ENCODE measurements around the gene CCSER1.
"Not testable (repeated sequence)": the region's sequence is repeated elsewhere in the genome, so short reads cannot be mapped to it uniquely, and the experiment has no call there.

Gene CCSER1

GRCh38 chr4:90648311-90648710 lies 521.1 kb downstream of the CCSER1 start:
- DNase-seq (ENCODE audit: low read depth in 2 of 3, low spot score in 2 of 3), result no peak

- DNase-seq (ENCODE audit: low read depth in 2 of 3, low spot score in 2 of 3), result no peak
Observed at GRCh38 chr4:90648791-90649190, 521.6 kb downstream of the CCSER1 start.

DNA sequence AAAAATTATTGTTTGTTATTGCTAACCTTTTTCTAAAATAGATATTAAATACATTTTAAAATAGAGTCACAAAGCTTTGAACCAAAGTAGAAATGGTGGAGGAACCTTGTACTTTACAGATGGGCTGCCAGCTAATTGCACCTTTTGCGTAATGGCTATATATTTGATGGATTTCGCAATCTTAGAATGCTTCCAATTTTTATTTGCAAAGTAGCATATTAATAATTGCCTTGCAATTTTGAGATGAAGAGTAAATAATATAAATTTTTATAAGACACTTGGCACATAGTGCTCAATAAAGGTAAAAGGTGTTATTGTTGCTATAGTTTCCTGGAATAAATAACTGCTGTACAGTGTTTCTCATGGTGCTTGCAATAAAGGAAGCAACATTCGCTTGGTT lies 533.5 kb downstream of the CCSER1 start:
- no peak for DNase-seq (ENCODE audit: low read depth in 2 of 3, low spot score in 2 of 3)

DNA sequence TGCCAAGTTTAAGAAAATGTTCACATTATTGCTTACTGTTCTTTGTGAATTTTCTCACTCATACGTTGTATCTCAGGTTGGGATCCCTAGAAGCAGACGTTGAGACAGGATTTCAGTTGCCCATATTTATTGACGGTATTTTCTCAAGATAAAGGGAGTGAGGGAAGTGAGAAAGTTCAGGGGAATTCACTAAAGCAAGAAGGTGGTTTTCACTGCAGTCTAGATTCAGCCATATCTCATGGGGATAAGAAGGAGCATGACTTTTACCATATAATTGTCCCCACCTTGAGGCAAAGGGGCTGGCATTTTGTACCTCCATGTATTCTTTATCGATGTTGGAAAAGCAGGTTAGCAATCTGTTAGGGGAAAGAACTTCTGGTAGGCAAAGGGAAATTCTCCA lies 543.0 kb downstream of the CCSER1 start:
- DNase-seq (ENCODE audit: low read depth in 2 of 3, low spot score in 2 of 3), result no peak

DNA sequence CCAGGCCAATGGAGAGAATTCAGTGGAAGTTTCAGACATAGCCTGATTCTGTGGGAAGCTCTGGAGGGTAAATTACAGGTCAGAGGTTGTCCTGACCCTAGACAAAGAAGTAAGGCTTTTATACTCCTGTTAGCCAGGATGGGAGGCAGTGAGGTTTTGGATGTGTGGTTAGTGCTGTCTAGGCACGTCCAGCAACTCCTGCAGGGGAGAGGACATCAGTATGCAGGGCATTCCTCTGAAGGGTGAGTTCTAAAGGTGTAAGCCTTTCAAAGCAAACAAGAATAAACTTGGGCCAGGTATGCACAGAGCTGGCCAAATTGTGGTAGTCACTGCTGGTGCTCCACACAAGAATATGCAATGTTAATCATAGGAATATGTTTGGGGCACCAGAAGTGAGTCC lies 562.5 kb downstream of the CCSER1 start:
- no peak for DNase-seq (ENCODE audit: low read depth in 2 of 3, low spot score in 2 of 3)

DNA sequence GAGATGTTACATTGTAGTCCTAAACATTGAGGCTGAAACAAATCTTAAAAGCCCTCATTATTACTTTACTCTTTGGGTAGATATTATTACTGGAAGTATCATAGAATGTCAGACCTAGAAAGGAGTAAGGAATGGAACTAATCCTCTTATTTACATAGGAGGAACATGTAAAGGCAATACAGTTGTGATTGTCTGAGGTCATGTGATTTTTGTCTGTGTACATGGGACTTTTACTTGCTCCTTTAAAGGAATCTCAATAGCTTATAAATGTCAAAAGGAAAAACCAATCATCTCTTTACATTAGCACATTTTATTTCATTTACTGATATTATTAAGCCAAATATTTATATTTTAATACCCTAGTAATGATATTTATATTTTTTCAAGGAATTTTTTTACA lies 568.2 kb downstream of the CCSER1 start:
- no peak for DNase-seq (ENCODE audit: low read depth in 2 of 3, low spot score in 2 of 3)

GRCh38 chr4:90705501-90705900 lies 578.3 kb downstream of the CCSER1 start:
- DNase-seq (ENCODE audit: low read depth in 2 of 3, low spot score in 2 of 3), result not testable (repeated sequence)

GRCh38 chr4:90715242-90715641 lies 588.0 kb downstream of the CCSER1 start:
- no peak for DNase-seq (ENCODE audit: low read depth in 2 of 3, low spot score in 2 of 3)

DNA sequence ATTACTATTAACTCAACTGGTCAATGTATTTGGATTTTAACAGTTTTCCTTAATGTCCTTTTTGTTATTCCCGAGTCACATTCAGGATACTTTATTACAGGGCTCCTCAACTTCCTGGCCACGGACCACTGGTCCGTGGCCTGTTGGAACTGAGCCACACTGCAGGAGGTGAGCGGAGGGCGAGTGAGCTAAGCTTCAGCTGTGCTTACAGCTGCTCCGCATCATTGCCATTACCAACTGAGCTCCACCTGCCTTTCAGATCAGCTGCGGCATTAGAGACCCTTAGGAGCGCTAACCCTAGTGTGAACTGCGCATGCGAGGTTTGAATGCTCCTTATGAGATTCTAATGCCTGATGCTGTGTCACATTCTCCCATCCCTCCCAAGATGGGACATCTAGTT lies 591.7 kb downstream of the CCSER1 start:
- no peak for DNase-seq (ENCODE audit: low read depth in 2 of 3, low spot score in 2 of 3)

DNA sequence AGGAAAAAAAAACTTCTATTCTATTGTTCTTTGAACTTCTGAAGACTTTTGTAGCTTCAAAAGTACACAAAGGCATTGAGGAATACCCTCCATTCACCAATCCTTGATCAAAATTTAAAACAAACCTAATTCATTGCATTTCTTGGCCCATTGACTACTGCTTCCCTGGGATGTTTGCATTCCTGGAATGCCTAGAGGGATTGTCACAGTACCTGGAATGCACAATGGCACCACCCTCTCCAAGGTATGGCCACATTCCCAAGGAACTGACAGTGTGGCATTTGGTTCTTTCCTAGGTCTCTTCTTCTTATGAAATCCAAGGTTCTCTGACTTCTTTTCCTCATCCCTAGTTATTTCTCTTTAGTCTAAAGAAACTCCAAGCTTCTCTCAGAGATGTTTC lies 600.7 kb downstream of the CCSER1 start:
- DNase-seq (ENCODE audit: low read depth in 2 of 3, low spot score in 2 of 3), result no peak

DNA sequence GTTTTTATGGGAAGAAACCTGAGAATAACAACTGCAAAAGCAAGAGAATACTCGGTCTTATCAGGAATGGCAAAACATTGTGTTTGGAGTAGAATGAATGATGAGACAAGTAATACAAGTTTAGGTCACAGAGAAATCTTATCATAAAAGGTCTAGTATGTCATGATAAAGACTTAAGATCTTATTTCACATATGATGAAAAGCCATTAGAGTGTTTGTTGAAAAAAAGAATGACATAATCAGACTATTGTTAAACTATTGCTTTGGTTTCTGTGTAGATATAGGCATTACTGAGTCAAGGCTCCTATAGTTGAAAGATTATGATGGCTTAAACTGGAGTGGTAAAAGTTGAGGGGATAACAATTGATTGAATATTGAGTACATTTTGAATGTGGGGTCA lies 603.6 kb downstream of the CCSER1 start:
- no peak for DNase-seq (ENCODE audit: low read depth in 2 of 3, low spot score in 2 of 3)

DNA sequence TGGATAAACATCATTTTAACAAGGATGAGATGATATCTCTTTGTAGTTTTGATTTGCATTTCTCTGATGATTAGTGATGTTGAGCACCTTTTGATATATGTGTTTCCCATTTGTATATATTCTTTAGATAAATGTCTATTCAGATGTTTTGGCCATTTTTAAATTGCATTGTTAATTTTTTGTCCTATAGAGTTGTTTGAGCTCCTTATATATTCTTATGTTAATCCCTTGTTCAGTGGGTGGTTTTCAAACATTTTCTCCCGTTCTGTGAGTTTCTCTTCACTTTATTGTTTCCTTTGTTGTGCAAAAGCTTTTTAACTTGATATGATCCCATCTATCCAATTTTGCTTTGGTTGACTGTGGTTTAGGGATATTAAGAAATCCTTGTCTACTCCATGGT lies 606.0 kb downstream of the CCSER1 start:
- no peak for DNase-seq (ENCODE audit: low read depth in 2 of 3, low spot score in 2 of 3)

DNA sequence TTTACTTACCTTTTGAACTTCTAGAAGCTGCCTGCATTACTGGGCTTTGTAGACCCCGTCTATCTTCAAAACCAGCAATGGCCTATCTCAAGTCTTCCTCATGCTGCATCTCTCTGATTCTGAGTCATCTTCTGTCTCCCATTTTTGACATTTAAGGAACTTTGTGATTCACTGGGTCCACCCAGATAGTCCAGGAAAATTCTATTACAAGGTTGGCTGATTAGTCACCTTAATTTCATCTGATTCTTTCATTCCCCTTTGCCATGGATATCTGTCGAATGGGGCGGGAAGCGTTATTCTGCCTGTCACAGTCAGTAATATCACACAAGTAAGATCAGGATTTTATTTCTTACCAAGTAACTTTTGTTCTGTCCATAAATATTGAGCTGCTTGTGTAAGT lies 618.0 kb downstream of the CCSER1 start:
- no peak for DNase-seq (ENCODE audit: low read depth in 2 of 3, low spot score in 2 of 3)

GRCh38 chr4:90753068-90753467 lies 625.9 kb downstream of the CCSER1 start:
- DNase-seq (ENCODE audit: low read depth in 2 of 3, low spot score in 2 of 3), result no peak

DNA sequence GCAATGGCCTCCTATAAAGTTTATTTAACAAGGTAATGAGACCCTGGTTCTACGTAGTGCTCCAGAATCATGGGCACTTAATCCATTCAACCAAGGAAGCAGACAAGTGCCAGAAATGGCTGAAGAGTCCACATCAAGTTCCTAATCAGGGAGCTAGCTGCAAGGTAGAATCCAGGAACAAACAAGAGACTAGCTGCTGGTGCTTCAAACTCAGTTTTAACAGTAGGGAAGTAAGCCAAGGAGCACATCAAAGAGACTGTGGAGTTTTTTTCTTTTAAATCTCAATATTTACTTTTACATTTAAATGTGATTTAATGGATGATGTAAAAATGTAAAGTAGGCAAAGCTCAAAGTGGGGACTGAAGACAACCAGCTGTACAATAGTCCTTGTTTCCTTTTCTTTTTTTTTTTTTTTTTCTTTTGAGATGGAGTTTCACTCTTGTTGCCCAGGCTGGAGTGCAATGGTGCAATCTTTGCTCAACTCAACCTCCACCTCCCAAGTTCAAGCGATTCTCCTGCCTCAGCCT lies 630.4 kb downstream of the CCSER1 start:
- DNase-seq (ENCODE audit: low read depth in 2 of 3, low spot score in 2 of 3), result no peak

DNA sequence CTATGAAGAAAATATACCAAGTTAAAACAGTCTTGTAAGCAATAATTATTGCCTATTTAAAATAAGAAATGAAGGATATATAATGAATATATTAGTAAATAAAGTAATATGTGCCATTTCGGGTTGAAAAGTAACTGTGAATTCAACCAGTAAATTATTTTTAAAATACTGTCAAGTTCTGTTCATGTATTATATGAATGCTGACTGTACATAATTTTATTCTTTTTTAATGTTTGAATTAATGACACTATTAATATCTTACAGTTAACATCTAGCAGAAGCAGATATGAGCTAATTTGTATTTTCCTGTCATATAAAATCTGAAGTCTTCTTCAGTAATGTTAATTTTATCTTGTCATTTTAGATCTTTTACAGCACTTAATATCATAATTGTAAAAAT lies 632.9 kb downstream of the CCSER1 start:
- DNase-seq (ENCODE audit: low read depth in 2 of 3, low spot score in 2 of 3), result no peak

- DNase-seq (ENCODE audit: low read depth in 2 of 3, low spot score in 2 of 3), result no peak
Observed at GRCh38 chr4:90766837-90767236, 639.6 kb downstream of the CCSER1 start.

- no peak for DNase-seq (ENCODE audit: low read depth in 2 of 3, low spot score in 2 of 3)
Observed at GRCh38 chr4:90769251-90769650, 642.1 kb downstream of the CCSER1 start.

DNA sequence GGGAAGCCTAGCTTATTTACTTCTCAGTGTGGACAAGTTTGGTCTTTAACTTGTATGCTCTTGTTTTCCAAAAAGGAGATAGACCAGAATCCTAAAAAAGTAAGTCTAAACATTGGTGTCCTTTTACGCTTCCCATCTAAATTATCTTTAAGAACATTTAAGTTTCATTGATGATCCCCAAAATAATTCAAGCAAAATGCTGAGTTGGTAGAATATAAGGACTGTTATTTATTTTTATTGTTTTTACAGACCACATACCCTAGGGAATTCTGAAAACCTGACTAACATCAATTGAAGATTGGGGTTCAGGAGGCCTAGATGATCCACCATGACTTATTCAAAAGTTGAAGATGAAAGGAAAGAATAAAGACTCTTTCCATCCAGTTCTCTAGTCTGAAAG lies 653.0 kb downstream of the CCSER1 start:
- DNase-seq (ENCODE audit: low read depth in 2 of 3, low spot score in 2 of 3), result no peak

DNA sequence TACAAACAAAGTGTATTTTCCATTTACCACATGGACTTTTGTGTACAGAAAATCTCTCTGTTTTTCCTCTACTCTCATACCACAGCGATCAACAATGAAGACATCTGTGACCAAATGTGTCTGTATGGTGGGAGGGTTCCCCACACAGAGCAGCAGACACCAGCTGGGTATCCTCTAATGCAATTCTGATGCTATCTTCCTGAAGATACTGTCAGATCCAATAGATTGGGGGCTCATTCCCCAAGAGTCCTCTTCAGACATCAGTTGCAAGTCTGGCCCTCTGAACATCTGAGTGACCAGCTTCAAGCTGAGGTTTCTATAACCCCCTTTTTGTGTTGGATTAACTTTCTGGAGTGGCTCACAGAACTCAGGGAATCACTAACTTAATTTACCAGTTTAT lies 659.4 kb downstream of the CCSER1 start:
- no peak for DNase-seq (ENCODE audit: low read depth in 2 of 3, low spot score in 2 of 3)

GRCh38 chr4:90792696-90793095 lies 665.5 kb downstream of the CCSER1 start:
- DNase-seq (ENCODE audit: low read depth in 2 of 3, low spot score in 2 of 3), result no peak

DNA sequence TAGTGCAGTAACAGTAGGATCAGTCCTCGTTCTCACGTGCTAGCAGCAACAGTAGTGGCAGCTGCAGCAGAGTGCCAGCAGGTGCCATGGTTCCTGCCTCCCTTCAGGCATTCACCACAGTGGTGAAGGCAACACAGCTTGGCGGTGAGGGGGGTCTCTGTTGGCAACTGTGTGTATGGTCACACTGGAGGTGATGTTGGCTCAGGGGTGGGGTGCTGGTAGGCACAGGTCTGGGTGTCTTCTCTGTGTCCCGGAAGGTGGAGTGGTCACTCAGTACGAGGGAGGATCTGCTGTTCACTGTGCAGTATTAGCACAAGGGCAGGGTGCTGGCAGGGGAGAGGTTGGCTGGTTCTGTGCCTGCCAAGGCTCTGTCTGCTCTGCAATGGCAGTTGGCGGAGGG lies 671.8 kb downstream of the CCSER1 start:
- DNase-seq (ENCODE audit: low read depth in 2 of 3, low spot score in 2 of 3), result no peak

GRCh38 chr4:90799895-90800294 lies 672.7 kb downstream of the CCSER1 start:
- DNase-seq (ENCODE audit: low read depth in 2 of 3, low spot score in 2 of 3), result no peak

GRCh38 chr4:90815569-90815968 lies 688.4 kb downstream of the CCSER1 start:
- DNase-seq (ENCODE audit: low read depth in 2 of 3, low spot score in 2 of 3), result no peak
